Neutrophil (primary cell): ENCODE measurements around the gene COL6A1.
"Not testable (repeated sequence)": the region's sequence is repeated elsewhere in the genome, so short reads cannot be mapped to it uniquely, and the experiment has no call there.

Experiments
- H3K27ac ChIP-seq: fragments of 200-600 bp; sonication (generic); 2 replicates; pipeline ENCODE4 v1.5.1; 2016; ENCODE audit warnings: mild to moderate bottlenecking, moderate library complexity
- H3K27me3 ChIP-seq: fragments of 200-600 bp; sonication (generic); 2 replicates; pipeline ENCODE4 v1.6.0; 2016; ENCODE audit warnings: mild to moderate bottlenecking
- H3K36me3 ChIP-seq: fragments of 200-600 bp; sonication (generic); 2 replicates; pipeline ENCODE4 v1.5.1; 2017
- H3K4me1 ChIP-seq, 2 experiments: fragments of 200-600 bp in 1 of 2; sonication (generic) in 1 of 2; 1 replicate in 1 of 2; 2 replicates in 1 of 2; pipeline versions ENCODE4 v1.5.1 to v1.6.1; 2013 to 2016; ENCODE audit warnings: low read depth in 1 of 2, low read length in 1 of 2, mild to moderate bottlenecking in 1 of 2, moderate library complexity in 1 of 2; ENCODE audit not compliant: control insufficient read depth in 1 of 2, insufficient read depth in 1 of 2
- H3K4me3 ChIP-seq, 2 experiments: fragments of 200-600 bp in 1 of 2; sonication (generic) in 1 of 2; 1 replicate in 1 of 2; 2 replicates in 1 of 2; pipeline ENCODE4 v1.5.1; 2013 to 2016; ENCODE audit warnings: low read depth in 1 of 2, low read length in 1 of 2, mild to moderate bottlenecking in 1 of 2, moderate library complexity in 1 of 2
- H3K9me3 ChIP-seq: fragments of 200-600 bp; sonication (generic); 2 replicates; pipeline ENCODE4 v1.5.1; 2016
- CTCF ChIP-seq: fragments of 200-600 bp; sonication (generic); IDR thresholded peaks from 2 replicates; pipeline ENCODE4 v1.5.1; 2016; ENCODE audit warnings: antibody characterized with exemption

The COL6A1 gene

GRCh38 chr21:45948576-45949141 is 32.9 kb upstream of the COL6A1 start:
- peaks cover 21% of the 10 kb centered on the region for H3K27me3 ChIP-seq
- H3K27ac ChIP-seq = no peak overlapping the region
- H3K36me3 ChIP-seq = no peaks in the 10 kb centered on the region
- no peaks in the 10 kb centered on the region for H3K9me3 ChIP-seq
- no peak overlapping the region for H3K4me3 ChIP-seq
- no peaks in the 10 kb centered on the region for H3K4me1 ChIP-seq
- TF ChIP-seq CTCF = no peak

- H3K27ac ChIP-seq = no peak overlapping the region
- no peaks in the 10 kb centered on the region for H3K36me3 ChIP-seq
- no peak overlapping the region for H3K4me3 ChIP-seq
- peaks cover 30% of the 10 kb centered on the region for H3K27me3 ChIP-seq
- no peak for TF ChIP-seq CTCF
- no peaks in the 10 kb centered on the region for H3K4me1 ChIP-seq
- no peaks in the 10 kb centered on the region for H3K9me3 ChIP-seq
Observed at GRCh38 chr21:45949928-45950739, 31.4 kb upstream of the COL6A1 start.

GRCh38 chr21:45950740-45951515 is 30.6 kb upstream of the COL6A1 start:
- Histone ChIP-seq H3K4me3 (no peak overlapping the region), H3K27me3 (peaks cover 38% of the 10 kb centered on the region), H3K4me1 (no peaks in the 10 kb centered on the region), H3K9me3 (no peaks in the 10 kb centered on the region), H3K27ac (no peak overlapping the region), H3K36me3 (no peaks in the 10 kb centered on the region)
- no peak for TF ChIP-seq CTCF

- no peaks in the 10 kb centered on the region for H3K9me3 ChIP-seq
- H3K27me3 ChIP-seq = peaks cover 46% of the 10 kb centered on the region
- H3K4me3 ChIP-seq = no peak overlapping the region
- H3K27ac ChIP-seq = no peak overlapping the region
- TF ChIP-seq CTCF = no peak
- H3K36me3 ChIP-seq = no peaks in the 10 kb centered on the region
- no peaks in the 10 kb centered on the region for H3K4me1 ChIP-seq
Observed at GRCh38 chr21:45951676-45952075, 29.9 kb upstream of the COL6A1 start.

- H3K27ac ChIP-seq, H3K4me3 ChIP-seq, H3K9me3 ChIP-seq, H3K4me1 ChIP-seq, H3K36me3 ChIP-seq: not testable (repeated sequence)
- H3K27me3 ChIP-seq = peaks cover 54% of the 10 kb centered on the region
Observed at GRCh38 chr21:45952527-45952926, 29.0 kb upstream of the COL6A1 start.

- peaks cover 59% of the 10 kb centered on the region for H3K27me3 ChIP-seq
- no peaks in the 10 kb centered on the region for H3K4me1 ChIP-seq
- H3K9me3 ChIP-seq = no peaks in the 10 kb centered on the region
- no peak overlapping the region for H3K27ac ChIP-seq
- TF ChIP-seq CTCF = no peak
- H3K4me3 ChIP-seq = no peak overlapping the region
- no peaks in the 10 kb centered on the region for H3K36me3 ChIP-seq
Observed at GRCh38 chr21:45952974-45953373, 28.6 kb upstream of the COL6A1 start.
